ENCODE results near the gene PRAMEF8.
"Not testable (repeated sequence)": the region's sequence is repeated elsewhere in the genome, so short reads cannot be mapped to it uniquely, and the experiment has no call there.

The PRAMEF8 gene

GRCh38 chr1:13285037-13285436 lies at the start of gene PRAMEF8:
Gene PRAMEF8, minus strand, starts transcription at chr1:13285137. Its CDS starts 1,046 bp downstream, at chr1:13284091.
- not testable (repeated sequence) for DNase-seq

GRCh38 chr1:13315281-13315680 lies 30.3 kb upstream of the PRAMEF8 start, which contains the start of gene PRAMEF15:
Gene PRAMEF15, plus strand, starts transcription at chr1:13315581. Its CDS starts 2,827 bp downstream, at chr1:13318408.
- not testable (repeated sequence) for DNase-seq

DNA sequence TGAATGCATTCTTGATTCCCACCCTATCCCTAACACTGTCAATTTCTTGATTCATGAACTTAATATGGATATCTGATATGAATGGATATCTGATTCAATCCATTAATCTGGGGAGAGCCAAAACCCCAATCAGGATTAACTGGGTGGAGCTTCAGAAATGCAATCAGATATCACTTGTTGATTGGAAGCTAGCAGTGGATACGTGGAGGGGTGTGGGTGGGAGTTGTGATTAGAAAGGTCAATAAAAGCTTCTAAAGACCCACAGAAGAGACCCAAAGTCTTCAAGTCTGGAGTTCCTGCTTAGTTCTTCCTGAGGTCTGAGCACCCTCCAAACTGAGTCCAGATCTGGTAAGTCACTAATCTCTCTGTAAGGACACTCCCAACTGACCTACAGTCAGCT lies 18.3 kb upstream of the PRAMEF8 start, which contains the start of gene PRAMEF33:
Gene PRAMEF33 (plus strand): TSS at position 301 of the 400 bp plus-strand sequence. CDS start 2,416 bp downstream, outside the sequence.
- not testable (repeated sequence) for DNase-seq

DNA sequence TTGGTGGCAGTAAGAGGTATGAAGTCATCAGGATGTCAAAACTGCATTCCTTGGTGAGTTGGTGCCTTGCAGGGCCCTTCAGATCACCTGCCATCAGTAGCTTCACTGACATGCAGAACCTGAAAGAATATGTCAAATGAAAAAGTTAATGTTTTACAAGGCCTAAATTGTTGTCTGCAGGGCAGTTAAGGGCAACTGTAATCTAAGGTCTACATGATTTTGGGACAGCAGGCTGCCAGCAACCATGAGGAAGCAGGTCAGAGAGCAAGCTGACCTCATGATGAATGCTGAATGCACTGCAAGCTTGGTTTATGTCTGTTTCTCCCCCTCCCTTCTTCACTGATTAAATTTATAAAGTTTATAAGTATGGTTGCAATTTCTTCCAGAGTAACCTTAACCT lies 17.3 kb upstream of the PRAMEF8 start:
- DNase-seq = not testable (repeated sequence)

DNA sequence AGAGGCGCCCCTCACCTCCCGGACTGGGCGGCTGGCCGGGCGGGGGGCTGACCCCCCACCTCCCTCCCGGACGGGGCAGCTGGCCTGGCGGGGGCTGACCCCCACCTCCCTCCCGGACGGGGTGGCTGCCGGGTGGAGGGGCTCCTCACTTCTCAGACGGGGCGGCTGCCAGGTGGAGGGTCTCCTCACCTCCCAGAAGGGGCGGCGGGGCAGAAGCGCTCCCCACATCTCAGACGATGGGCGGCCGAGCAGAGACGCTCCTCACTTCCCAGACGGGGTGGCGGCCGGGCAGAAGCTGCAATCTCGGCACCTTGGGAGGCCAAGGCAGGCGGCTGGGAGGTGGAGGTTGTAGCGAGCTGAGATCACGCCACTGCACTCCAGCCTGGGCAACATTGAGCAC lies 13.8 kb upstream of the PRAMEF8 start:
- DNase-seq = not testable (repeated sequence)

DNA sequence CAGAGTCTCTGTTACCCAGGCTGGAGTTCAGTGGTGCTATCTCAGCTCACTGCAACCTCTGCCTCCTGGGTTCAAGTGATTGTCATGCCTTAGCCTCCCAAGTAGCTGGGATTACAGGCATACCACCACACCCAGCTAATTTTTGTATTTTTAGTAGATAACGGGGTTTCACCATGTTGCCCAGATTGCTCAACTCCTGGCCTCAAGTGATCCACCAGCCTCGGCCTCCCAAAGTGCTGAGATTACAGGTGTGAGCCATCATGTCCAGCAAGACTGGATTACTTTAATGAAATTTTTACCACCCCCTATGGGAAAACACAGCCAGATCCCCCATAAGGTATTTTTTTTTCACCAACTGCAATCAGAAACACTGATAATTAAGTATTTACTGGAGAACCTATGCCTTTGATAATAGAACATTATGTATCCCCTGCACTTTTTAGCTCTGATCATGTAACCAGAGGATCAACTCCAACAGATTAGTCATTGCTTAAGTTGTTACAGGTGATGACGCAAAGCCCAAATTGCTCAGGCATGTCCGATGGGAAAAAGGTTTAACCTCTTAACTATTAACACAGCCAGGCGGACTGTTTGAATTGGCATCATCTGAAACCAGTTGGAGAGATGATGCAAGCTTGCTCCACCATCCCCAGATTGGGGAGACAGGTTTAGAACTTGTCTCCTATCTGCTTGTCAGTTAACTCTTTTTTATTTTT lies 12.4 kb upstream of the PRAMEF8 start:
- not testable (repeated sequence) for DNase-seq

- DNase-seq = not testable (repeated sequence)
Measured at GRCh38 chr1:13289030-13289429, 4.1 kb upstream of the PRAMEF8 start.

GRCh38 chr1:13279617-13280016 lies 5.3 kb downstream of the PRAMEF8 start:
- DNase-seq = not testable (repeated sequence)

DNA sequence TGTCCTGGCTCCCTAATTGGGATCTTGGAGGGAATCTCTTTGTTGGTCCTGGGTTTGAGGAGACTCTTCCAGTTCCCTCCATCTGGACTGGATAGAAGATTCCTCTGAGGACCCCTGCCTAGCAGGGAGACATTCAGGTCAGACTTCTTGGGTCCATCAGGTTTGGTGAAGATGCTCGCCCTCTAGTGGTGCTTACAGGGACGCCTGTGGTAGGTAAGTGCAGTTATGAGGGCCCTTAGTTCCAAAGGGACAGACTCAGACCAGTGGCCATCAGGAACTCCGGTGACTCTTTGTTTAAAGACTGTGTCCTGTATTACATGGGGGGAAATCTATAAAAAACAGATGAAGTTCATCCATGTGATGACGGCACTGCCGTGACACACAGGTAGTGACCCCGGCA lies 7.9 kb downstream of the PRAMEF8 start:
- DNase-seq = not testable (repeated sequence)

- DNase-seq = not testable (repeated sequence)
Measured at GRCh38 chr1:13265124-13265523, 19.8 kb downstream of the PRAMEF8 start.

GRCh38 chr1:13253898-13254297 lies 31.0 kb downstream of the PRAMEF8 start, which contains the start of gene PRAMEF5:
Gene PRAMEF5, plus strand, starts transcription at chr1:13254198. Its CDS starts 5,071 bp downstream, at chr1:13259269.
- DNase-seq = not testable (repeated sequence)

DNA sequence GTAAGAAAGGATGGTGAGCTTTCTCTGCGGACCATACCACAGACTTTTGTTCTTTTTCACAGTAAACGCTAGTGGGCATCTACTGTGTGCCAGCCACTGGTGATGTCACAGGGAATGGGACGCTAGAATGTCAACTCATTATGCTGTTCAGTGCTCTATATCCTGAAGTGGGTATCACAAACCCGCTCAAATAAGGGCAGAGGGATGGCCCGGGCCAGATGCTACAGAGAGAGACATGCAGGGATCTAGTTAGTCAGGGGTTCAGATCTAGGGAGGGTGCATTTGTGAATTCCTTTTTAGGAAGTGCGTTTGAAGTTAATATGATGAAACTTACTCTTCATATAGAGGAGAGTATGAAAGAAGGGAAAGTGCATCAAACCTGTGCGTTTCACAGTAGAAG lies 37.8 kb downstream of the PRAMEF8 start:
- not testable (repeated sequence) for DNase-seq

- not testable (repeated sequence) for DNase-seq
Measured at GRCh38 chr1:13246554-13246871, 38.4 kb downstream of the PRAMEF8 start.

- DNase-seq = not testable (repeated sequence)
Measured at GRCh38 chr1:13245841-13246553, 38.9 kb downstream of the PRAMEF8 start.

DNA sequence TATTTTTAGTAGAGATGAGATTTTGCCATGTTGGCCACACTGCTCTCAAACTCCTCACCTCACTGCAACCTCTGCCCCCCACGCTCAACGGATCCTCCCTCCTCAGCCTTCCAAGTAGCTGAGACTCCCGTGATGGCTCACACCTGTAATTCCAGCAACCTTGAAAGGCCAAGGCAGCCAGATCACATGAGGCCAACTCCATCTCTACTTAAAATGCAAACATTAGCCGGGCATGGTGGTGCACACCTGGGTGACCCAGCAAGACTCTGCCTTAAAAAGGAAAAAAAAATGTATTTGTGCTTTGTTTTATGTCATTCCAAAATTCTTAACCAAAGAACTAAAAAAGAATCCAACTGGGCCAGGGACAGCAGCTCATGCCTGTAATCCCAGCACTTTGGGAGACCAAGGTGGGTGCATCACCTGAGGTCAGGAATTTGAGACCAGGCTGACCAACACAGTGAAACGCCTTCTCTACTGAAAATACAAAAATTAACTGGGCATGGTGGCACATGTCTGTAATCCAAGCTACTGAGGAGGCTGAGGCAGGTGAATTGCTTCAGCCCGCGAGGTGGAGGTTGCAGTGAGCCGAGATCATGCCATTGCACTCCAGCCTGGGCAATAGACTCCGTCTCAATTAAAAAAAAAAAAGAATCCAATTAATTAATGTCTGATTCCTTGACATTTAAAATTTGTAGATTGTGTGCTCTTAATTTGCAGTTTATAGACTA lies 41.2 kb downstream of the PRAMEF8 start:
- DNase-seq = not testable (repeated sequence)

GRCh38 chr1:13239633-13240032 lies 45.3 kb downstream of the PRAMEF8 start:
- not testable (repeated sequence) for DNase-seq

DNA sequence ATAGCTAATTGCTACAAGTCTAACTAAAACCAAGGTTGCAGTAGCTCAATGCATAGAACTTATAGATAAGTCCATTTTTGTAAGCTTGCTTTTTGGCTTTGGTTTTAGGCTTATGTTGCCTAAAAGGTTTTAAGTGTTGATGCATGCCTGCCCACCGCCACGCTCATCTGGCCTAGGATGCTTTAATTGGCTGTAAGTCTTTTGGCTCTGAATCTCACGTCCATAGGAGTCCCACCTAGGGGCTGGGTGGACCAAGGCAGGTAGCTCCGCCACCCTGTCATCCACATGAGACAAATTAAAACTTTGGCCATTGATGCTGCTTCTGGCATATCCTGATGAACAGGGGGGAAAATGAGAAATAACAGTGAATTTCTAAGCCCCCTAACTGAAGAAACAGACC lies 47.4 kb downstream of the PRAMEF8 start:
- not testable (repeated sequence) for DNase-seq

DNA sequence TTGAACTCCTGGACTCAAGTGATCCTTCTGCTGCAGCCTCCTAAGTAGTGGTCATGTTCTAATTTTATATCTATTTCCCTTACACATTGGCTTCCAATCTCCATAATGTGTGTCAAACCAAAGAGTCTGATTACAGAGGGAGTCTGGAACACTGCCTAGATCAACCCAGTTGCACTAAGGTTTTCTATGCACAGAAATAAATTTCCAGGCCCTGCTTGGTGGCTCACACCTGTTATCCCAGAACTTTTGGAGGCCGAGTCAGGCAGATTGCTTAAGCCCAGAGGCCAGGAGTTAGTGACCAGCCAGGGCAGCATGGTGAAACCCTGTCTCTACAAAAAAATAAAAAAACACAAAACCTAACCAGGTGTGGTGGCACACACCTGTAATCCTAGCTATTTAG lies 50.9 kb downstream of the PRAMEF8 start:
- not testable (repeated sequence) for DNase-seq

DNA sequence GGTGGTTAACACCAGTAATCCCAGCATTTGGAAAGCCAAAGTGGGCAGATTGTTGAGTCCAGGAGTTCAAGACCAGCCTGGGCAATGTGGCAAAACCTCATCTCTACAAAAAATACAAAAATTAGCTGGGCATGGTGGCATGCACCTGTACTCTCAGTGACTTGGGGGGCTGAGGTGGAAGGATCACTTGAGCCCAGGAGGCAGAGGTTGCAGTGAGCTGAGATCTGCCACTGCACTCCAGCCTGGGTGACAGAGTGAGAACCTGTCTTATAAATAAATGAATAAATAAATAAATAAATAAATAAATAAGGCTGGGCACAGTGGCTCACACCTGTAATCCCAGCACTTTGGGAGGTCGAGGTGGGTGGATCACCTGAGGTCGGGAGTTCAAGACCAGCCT lies 52.9 kb downstream of the PRAMEF8 start:
- not testable (repeated sequence) for DNase-seq

Data from stimulated activated naive CD4-positive, alpha-beta T cell (primary cell).